ENCODE data around the gene FTL.
A peak's percentile ranks its signal among the peaks of the same experiment; 100 is the strongest.

GRCh38 chr19:48999481-49000325 is 34.6 kb downstream of the FTL start:
- TF ChIP-seq POLR2AphosphoS5 (IDR thresholded peaks at IDR 0.05) (no peak), POLR2A (IDR thresholded peaks at IDR 0.05) (no peak), EP300 (IDR thresholded peaks at IDR 0.05) (no peak)
- TF ChIP-seq, protein P1, sequence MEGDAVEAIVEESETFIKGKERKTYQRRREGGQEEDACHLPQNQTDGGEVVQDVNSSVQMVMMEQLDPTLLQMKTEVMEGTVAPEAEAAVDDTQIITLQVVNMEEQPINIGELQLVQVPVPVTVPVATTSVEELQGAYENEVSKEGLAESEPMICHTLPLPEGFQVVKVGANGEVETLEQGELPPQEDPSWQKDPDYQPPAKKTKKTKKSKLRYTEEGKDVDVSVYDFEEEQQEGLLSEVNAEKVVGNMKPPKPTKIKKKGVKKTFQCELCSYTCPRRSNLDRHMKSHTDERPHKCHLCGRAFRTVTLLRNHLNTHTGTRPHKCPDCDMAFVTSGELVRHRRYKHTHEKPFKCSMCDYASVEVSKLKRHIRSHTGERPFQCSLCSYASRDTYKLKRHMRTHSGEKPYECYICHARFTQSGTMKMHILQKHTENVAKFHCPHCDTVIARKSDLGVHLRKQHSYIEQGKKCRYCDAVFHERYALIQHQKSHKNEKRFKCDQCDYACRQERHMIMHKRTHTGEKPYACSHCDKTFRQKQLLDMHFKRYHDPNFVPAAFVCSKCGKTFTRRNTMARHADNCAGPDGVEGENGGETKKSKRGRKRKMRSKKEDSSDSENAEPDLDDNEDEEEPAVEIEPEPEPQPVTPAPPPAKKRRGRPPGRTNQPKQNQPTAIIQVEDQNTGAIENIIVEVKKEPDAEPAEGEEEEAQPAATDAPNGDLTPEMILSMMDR (IDR thresholded peaks at IDR 0.05) = peak in 3 of 4 experiments; percentile 38 to 61 (median 43)
